H1 (cell line): Measurements from ENCODE around the gene WNT5A. TPM values are rescaled to one million over a fixed set of nuclear protein-coding genes. Genes with fewer than 3 reads are reported as not detected.

Experiments used
- CTBP2 ChIP-seq: IDR thresholded peaks from 2 replicates; pipeline ENCODE4 v1.7.0; 2011; ENCODE audit warnings: borderline replicate concordance, mild to moderate bottlenecking, moderate library complexity, mixed read lengths, low read length; ENCODE audit not compliant: insufficient read depth, insufficient read length
- NANOG ChIP-seq: IDR thresholded peaks from 2 replicates; pipeline ENCODE4 v1.6.1; 2011; ENCODE audit warnings: low read length, low read depth, mild to moderate bottlenecking, inconsistent platforms; ENCODE audit not compliant: insufficient read depth, poor library complexity, severe bottlenecking
- POLR2AphosphoS5 ChIP-seq: IDR thresholded peaks from 2 replicates; pipeline ENCODE4 v1.6.1; 2011; ENCODE audit warnings: low read depth, low read length
- SP4 ChIP-seq: IDR thresholded peaks from 2 replicates; pipeline ENCODE4 v1.6.1; 2012; ENCODE audit warnings: low read length, inconsistent platforms
- SRF ChIP-seq: IDR thresholded peaks from 2 replicates; pipeline ENCODE4 v1.6.1; 2011; ENCODE audit warnings: mild to moderate bottlenecking, low read depth, low read length, moderate library complexity
- polyA plus RNA-seq, 7 experiments: library from polyadenylated mRNA; depleted of rRNA in 3 of 7; stranded (reverse) in 5 of 7; unstranded in 2 of 7; fragments of >200 nt in 5 of 7; fragments of 200-250 nt in 2 of 7; gene quantifications; 1 replicate in 5 of 7; 2 replicates in 1 of 7; 4 replicates in 1 of 7; pipeline versions ENCODE4 v1.2.1 to v1.2.3, GENCODE V29; 2011 to 2013; ENCODE audit warnings: missing spikeins in 2 of 7, mixed read lengths in 2 of 7
- total RNA-seq: library from RNA; stranded (reverse); fragmentation: NEBNext Ultra II Directional; extraction: Animal tissue kit (Norgen Biotek cat#: 25700); gene quantifications from 2 replicates; pipeline ENCODE4 v1.2.1, GENCODE V29; 2021

Gene WNT5A
- total and polyA plus RNA-seq, 2 of the 8 experiments (the other 6 are each of a cell fraction or from before 2014, with no cell fraction given) = 3.9 to 5.6 TPM

GRCh38 chr3:55449527-55449926 is 37.6 kb downstream of the WNT5A start (continued):
- no peak for TF ChIP-seq NANOG
- TF ChIP-seq SRF = no peak
- TF ChIP-seq SP4 = no peak
- TF ChIP-seq CTBP2 = no peak
- TF ChIP-seq POLR2AphosphoS5 = no peak
